GM18858 (cell line): ENCODE data around the gene ZDHHC14.

Source experiments
- ATAC-seq: cut with Tn5 transposase; IDR thresholded peaks from one replicate; pipeline ENCODE4 v1.9.1; 2021; ENCODE audit not compliant: unreplicated experiment

ZDHHC14 gene

DNA sequence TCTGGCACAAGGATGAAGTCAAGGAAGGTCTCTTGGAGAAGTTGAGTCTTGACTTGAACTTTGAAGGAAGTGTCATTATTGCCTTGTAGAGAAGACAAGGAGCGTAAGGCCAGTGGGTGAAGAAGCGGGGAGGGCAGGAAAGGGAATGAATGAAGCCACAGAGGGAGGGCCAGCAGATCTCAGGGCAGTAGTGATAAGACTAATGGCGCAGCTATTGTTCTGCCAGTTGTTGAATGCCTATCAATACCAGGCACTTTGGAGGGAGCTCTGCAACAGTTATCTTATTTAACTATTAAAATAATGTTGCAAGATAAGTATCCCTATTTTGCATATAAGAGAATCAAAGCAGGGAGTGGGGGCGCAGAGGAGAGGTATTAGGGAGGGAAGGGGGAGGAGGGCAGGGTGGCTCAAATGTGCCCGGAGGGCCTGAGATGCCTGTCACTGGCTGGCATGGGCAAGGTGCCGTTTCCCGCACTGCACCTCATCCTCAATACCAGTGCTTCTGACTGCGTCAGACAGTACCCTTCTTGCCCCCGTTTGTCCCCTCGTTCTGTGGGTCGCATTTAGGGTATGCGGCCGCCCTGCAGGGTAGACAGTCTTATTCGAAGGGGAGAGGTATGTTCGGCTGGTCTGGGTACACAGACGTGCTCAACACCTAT, 109.8 kb downstream of the ZDHHC14 start:
- no peak for ATAC-seq

DNA sequence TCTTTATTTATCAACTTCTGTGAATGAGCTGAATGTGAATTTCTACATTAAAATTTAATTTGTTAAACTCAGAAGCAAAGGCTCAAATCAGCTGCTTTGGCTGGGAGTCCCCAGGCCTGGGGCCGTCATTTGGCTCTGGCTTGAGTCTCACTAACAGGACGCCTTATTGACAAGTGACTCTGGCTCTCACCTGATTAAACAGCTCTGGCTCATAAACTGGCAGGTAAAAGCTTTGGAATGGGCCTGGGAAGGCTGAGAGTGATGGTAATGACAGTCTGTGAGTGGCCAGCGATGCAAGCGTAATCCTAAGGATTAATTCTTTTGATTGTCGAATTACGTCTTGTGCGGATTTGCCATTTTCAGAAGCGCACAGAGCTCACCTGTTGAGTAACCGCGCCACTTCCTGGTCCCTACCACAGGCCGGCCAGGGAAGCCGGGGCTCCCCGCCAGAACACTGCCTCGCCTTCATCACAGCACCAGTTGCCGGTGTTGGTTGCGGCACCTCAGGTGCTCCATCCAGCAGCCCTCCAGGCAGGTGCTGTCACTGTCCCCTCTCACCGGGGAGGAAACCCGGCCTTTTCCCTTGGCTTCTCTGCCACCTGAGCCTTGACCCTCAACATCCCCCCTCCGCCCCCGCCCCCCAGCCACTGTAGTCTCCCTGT, 110.7 kb downstream of the ZDHHC14 start:
- ATAC-seq, result no peak

- no peak for ATAC-seq
Measured at GRCh38 chr6:157492249-157492648, 111.3 kb downstream of the ZDHHC14 start.

- no peak for ATAC-seq
Measured at GRCh38 chr6:157492741-157493140, 111.8 kb downstream of the ZDHHC14 start.

DNA sequence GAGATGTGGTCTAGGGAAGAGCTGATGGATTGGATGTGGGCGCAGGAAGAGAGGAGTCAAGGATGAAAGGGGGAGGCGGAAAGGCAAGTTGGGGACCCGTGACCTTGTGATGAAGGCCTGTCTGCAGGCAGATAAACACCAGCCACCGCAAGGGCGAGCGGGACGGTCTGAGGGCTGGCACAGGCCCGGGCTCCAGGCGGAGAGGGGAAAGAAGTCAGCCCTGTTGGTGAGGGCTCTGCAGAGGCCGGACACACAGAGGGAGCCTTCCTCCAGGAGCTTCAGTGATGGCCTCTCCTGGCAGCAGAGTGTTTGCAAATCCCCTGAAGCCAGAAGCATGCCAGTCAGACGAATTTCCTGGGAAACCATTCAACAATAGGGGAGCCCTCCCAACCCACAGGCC, 112.2 kb downstream of the ZDHHC14 start:
- no peak for ATAC-seq

DNA sequence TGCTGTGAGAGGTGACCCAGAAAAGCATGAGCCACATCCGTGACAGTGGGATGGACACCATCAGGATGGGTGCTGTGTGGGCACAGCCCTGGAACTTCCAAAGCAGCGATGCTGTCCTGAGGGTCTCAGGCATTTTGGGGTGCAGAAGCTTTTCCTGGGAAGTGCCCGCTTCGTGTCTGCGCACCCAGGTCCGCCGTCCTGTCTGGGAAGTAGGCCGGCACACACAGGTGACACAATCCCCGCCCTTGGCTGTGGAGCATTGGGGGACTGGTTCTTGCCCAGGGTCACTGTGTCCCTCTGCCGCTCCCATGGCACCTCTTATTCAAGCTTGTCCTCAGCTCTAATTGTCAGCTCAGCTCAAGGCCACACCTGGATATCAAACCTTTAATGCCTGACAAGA, 112.6 kb downstream of the ZDHHC14 start:
- ATAC-seq, result no peak

DNA sequence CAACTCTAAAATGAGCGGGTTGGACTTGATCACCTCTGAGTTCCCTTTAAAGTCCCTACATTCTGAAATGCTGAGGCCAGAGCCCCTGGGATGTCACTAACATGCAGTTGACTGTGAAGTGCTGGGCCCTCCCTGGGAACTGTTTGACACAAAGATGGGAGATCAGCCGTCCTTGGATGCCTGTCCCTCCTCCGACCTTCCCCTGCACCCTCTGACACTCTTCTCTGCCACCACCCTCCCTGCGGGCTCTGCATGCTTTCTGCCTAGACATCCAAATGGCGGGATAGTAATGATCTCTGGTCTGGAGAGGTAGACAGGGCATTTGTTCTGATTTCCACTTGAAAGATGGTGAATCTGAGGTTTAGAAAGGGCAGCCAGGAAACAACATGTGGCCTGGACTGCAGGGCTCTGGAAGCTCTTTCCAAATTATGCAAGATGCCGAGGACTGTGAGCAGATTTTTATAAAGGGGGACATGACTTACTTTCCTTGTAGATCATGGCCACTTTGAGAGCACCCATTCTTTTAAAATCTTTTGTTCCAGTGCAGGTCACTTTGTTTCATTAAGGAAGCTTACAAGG, 113.2 kb downstream of the ZDHHC14 start:
- ATAC-seq, result no peak

DNA sequence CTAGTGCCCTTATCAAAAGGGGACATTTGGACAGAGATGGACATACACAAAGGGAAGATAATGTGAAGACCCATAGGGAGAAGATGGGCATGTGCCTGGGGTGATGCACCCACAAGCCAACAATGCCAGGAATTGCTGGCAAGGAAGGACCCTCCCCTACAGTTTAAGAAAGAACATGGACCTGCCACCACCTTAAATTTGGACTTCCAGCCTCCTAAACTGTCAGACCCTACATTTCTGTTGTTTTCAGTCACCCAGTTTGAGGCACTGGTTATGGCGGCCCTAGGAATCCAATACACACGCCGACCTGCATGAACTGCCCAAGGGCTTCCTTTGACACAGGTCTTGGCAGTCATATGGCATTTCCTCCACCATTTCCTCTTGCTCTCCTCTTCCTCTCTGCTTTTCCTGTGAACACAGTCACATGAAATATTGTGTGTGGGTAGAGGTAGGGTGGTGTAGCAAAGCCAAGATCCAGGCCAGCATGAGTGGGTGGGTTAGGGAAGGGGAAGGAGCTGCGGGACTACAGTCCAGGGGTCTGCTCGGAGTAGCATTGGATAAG, 115.6 kb downstream of the ZDHHC14 start:
- ATAC-seq, result no peak

GRCh38 chr6:157497579-157497978, 116.6 kb downstream of the ZDHHC14 start:
- ATAC-seq, result no peak

GRCh38 chr6:157498817-157499216, 117.8 kb downstream of the ZDHHC14 start:
- no peak for ATAC-seq

- ATAC-seq, result no peak
Measured at GRCh38 chr6:157500022-157500421, 119.0 kb downstream of the ZDHHC14 start.

- ATAC-seq, result no peak
Measured at GRCh38 chr6:157503018-157503747, 122.2 kb downstream of the ZDHHC14 start.

- no peak for ATAC-seq
Measured at GRCh38 chr6:157505912-157506491, 125.0 kb downstream of the ZDHHC14 start.

GRCh38 chr6:157510323-157511188, 129.6 kb downstream of the ZDHHC14 start:
- ATAC-seq, result no peak

- no peak for ATAC-seq
Measured at GRCh38 chr6:157511682-157512381, 130.8 kb downstream of the ZDHHC14 start.

DNA sequence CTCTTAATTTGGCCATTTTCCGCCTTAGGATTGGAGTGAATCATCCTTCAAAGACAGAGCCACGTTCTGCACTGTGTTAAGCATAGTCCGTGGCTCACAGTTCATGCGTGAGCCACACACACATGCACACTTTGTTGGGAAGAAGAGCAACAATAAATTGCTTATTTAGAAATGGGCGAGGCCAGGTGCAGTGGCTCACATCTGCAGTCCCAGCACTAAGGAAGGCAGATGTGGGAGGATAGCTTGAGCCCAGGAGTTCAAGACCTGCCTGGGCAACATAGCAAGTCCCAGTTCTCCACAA, 131.3 kb downstream of the ZDHHC14 start:
- ATAC-seq, result no peak

- ATAC-seq, result no peak
Measured at GRCh38 chr6:157513004-157513603, 132.1 kb downstream of the ZDHHC14 start.

- no peak for ATAC-seq
Measured at GRCh38 chr6:157513619-157514485, 132.9 kb downstream of the ZDHHC14 start.
